Gastroesophageal sphincter (tissue), 3 donors: ENCODE data around the gene SRCIN1.

ENCODE experiments used
- CTCF ChIP-seq, 4 experiments: fragments of 200-600 bp in 2 of 4; fragments of 450-650 bp in 2 of 4; sonication (generic) in 1 of 4; IDR thresholded peaks; one replicate each; pipeline ENCODE4 v1.5.1; 2017 to 2019; ENCODE audit warnings: antibody characterized with exemption in 4 of 4, mild to moderate bottlenecking in 2 of 4, moderate library complexity in 2 of 4
- EP300 ChIP-seq: sonication (generic); formaldehyde crosslinking; IDR thresholded peaks from one replicate; pipeline ENCODE4 v1.6.1; 2017; ENCODE audit warnings: antibody characterized with exemption, mild to moderate bottlenecking
- POLR2A ChIP-seq, 2 donors: fragments of 450-650 bp; IDR thresholded peaks; one replicate each; pipeline ENCODE4 v1.6.1; 2017; ENCODE audit warnings: antibody characterized with exemption in 2 of 2, mild to moderate bottlenecking in 2 of 2, moderate library complexity in 1 of 2
- POLR2AphosphoS5 ChIP-seq: sonication (generic); formaldehyde crosslinking; IDR thresholded peaks from one replicate; pipeline ENCODE4 v1.6.1; 2017; ENCODE audit warnings: antibody characterized with exemption

- TF ChIP-seq CTCF (IDR thresholded peaks at IDR 0.05) (no peak), POLR2AphosphoS5 (no peak), POLR2A (IDR thresholded peaks at IDR 0.05) (no peak), EP300 (no peak)
These were observed 16.2 kb downstream of the SRCIN1 start for GRCh38 chr17:38589462-38590114.
